Astrocyte (in vitro differentiated cells and primary cell): ENCODE results near the gene GALNT7. TPM values are rescaled to one million over a fixed set of nuclear protein-coding genes. Genes with fewer than 3 reads are reported as not detected.

ENCODE experiments used
- DNase-seq: peaks from one replicate; pipeline ENCODE4 v3.0.0-alpha.2; 2010; ENCODE audit warnings: low read depth
- FAIRE-seq: peaks from 2 replicates; lab custom pipeline; 2011; peaks lifted over from hg19 to GRCh38; lab: Jason Lieb, UNC
- H2AFZ ChIP-seq: 2 replicates; pipeline ENCODE4 v1.6.0; 2012; ENCODE audit warnings: low read depth, low read length, inconsistent platforms
- H3K27ac ChIP-seq: 2 replicates; pipeline ENCODE4 v1.5.1; 2011; ENCODE audit warnings: low read depth, low read length, inconsistent platforms
- H3K27me3 ChIP-seq: 2 replicates; pipeline ENCODE4 v1.6.0; 2011; ENCODE audit warnings: low read length, inconsistent platforms; ENCODE audit not compliant: insufficient read depth
- H3K36me3 ChIP-seq: 2 replicates; pipeline ENCODE4 v1.5.1; 2011; ENCODE audit warnings: low read length, inconsistent platforms; ENCODE audit not compliant: insufficient read depth
- H3K4me1 ChIP-seq: 2 replicates; pipeline ENCODE4 v1.5.1; 2011; ENCODE audit warnings: low read length, inconsistent platforms; ENCODE audit not compliant: insufficient read depth
- H3K4me2 ChIP-seq: 2 replicates; pipeline ENCODE4 v1.6.0; 2012; ENCODE audit warnings: low read length, inconsistent platforms
- H3K4me3 ChIP-seq: 2 replicates; pipeline ENCODE4 v1.5.1; 2011; ENCODE audit warnings: low read depth, mild to moderate bottlenecking, low read length, inconsistent platforms; ENCODE audit not compliant: insufficient read depth
- H3K79me2 ChIP-seq: 2 replicates; pipeline ENCODE4 v1.6.0; 2012; ENCODE audit warnings: mild to moderate bottlenecking, low read length, inconsistent platforms; ENCODE audit not compliant: insufficient read depth
- H3K9ac ChIP-seq: 2 replicates; pipeline ENCODE4 v1.6.0; 2012; ENCODE audit warnings: mild to moderate bottlenecking, low read length, inconsistent platforms
- H3K9me3 ChIP-seq: 2 replicates; pipeline ENCODE4 v1.5.1; 2012; ENCODE audit warnings: low read depth, mild to moderate bottlenecking, low read length, inconsistent platforms; ENCODE audit not compliant: insufficient read depth
- H4K20me1 ChIP-seq: 2 replicates; pipeline ENCODE4 v1.6.0; 2012; ENCODE audit warnings: low read length, inconsistent platforms; ENCODE audit not compliant: insufficient read depth
- H3K27ac Mint-ChIP-seq: one replicate; pipeline ENCODE4 v1.8.0; 2021; ENCODE audit warnings: mild to moderate bottlenecking, mixed read lengths; ENCODE audit not compliant: unreplicated experiment
- H3K27me3 Mint-ChIP-seq: one replicate; pipeline ENCODE4 v1.8.0; 2021; ENCODE audit warnings: low read depth, mixed read lengths; ENCODE audit not compliant: unreplicated experiment
- H3K36me3 Mint-ChIP-seq: one replicate; pipeline ENCODE4 v1.8.0; 2021; ENCODE audit warnings: low read depth, mixed read lengths; ENCODE audit not compliant: unreplicated experiment
- H3K4me1 Mint-ChIP-seq: one replicate; pipeline ENCODE4 v1.8.0; 2021; ENCODE audit warnings: low read depth, mixed read lengths; ENCODE audit not compliant: unreplicated experiment
- H3K4me3 Mint-ChIP-seq: one replicate; pipeline ENCODE4 v1.8.0; 2021; ENCODE audit warnings: mild to moderate bottlenecking, moderate library complexity, mixed read lengths; ENCODE audit not compliant: unreplicated experiment
- H3K9me3 Mint-ChIP-seq: one replicate; pipeline ENCODE4 v1.8.0; 2021; ENCODE audit warnings: mild to moderate bottlenecking, mixed read lengths; ENCODE audit not compliant: unreplicated experiment
- CTCF ChIP-seq: IDR thresholded peaks from 2 replicates; pipeline ENCODE4 v1.5.1; 2011; ENCODE audit warnings: low read depth, mild to moderate bottlenecking, inconsistent platforms, low read length, moderate library complexity; ENCODE audit not compliant: insufficient read depth
- EZH2 ChIP-seq: IDR thresholded peaks from 2 replicates; pipeline ENCODE4 v1.6.1; 2012; ENCODE audit warnings: mild to moderate bottlenecking, low read length, inconsistent platforms; ENCODE audit not compliant: insufficient read depth
- total RNA-seq: library from RNA; stranded (reverse); gene quantifications from 2 replicates; pipeline ENCODE4 v1.2.1, GENCODE V29; 2021

Gene GALNT7
- total RNA-seq, 1 donor from 2014 or later, result 97.6 TPM

GRCh38 chr4:173212379-173212778 is 43.8 kb downstream of the GALNT7 start:
- no peak overlapping the region for H3K27ac ChIP-seq
- peaks cover 12% of the 10 kb centered on the region for H3K79me2 ChIP-seq
- peaks cover 32% of the 10 kb centered on the region for H3K4me1 Mint-ChIP-seq
- DNase-seq (no peak), FAIRE-seq (no peak)
- H3K36me3 ChIP-seq, result no peaks in the 10 kb centered on the region
- no peaks in the 10 kb centered on the region for H3K27me3 ChIP-seq
- no peak overlapping the region for H3K27ac Mint-ChIP-seq
- peaks cover 28% of the 10 kb centered on the region for H3K4me1 ChIP-seq
- TF ChIP-seq CTCF (no peak), EZH2 (no peak)
- peaks cover 3% of the 10 kb centered on the region for H3K36me3 Mint-ChIP-seq
- no peaks in the 10 kb centered on the region for H3K9me3 Mint-ChIP-seq
- peak overlapping the region; percentile 13 for H3K4me2 ChIP-seq
- H3K4me3 Mint-ChIP-seq, result no peak overlapping the region
- H2AFZ ChIP-seq, result no peak overlapping the region
- H3K9me3 ChIP-seq, result no peaks in the 10 kb centered on the region
- no peak overlapping the region for H3K9ac ChIP-seq
- no peak overlapping the region for H3K4me3 ChIP-seq
- no peaks in the 10 kb centered on the region for H4K20me1 ChIP-seq
- no peaks in the 10 kb centered on the region for H3K27me3 Mint-ChIP-seq

- Mint-ChIP-seq H3K9me3 (no peaks in the 10 kb centered on the region), H3K4me1 (peaks cover 39% of the 10 kb centered on the region), H3K36me3 (peaks cover 3% of the 10 kb centered on the region), H3K4me3 (no peak overlapping the region), H3K27me3 (no peaks in the 10 kb centered on the region), H3K27ac (no peak overlapping the region)
- Histone ChIP-seq H2AFZ (no peak overlapping the region), H3K4me2 (no peak overlapping the region), H3K27ac (no peak overlapping the region), H3K4me3 (no peak overlapping the region), H3K9me3 (no peaks in the 10 kb centered on the region), H3K9ac (no peak overlapping the region), H3K27me3 (no peaks in the 10 kb centered on the region), H3K4me1 (peaks cover 37% of the 10 kb centered on the region), H4K20me1 (no peaks in the 10 kb centered on the region), H3K36me3 (no peaks in the 10 kb centered on the region), H3K79me2 (peaks cover 12% of the 10 kb centered on the region)
- no peak for FAIRE-seq
- TF ChIP-seq CTCF (no peak), EZH2 (no peak)
- DNase-seq, result no peak
These were observed 44.7 kb downstream of the GALNT7 start for GRCh38 chr4:173213296-173213695.

GRCh38 chr4:173214231-173214630 is 45.6 kb downstream of the GALNT7 start:
- peaks cover 45% of the 10 kb centered on the region for H3K4me1 Mint-ChIP-seq
- Histone ChIP-seq H3K4me1 (peaks cover 46% of the 10 kb centered on the region), H3K27ac (no peak overlapping the region), H3K9ac (no peak overlapping the region), H3K4me2 (peak overlapping the region; percentile 6), H3K36me3 (no peaks in the 10 kb centered on the region), H2AFZ (no peak overlapping the region), H3K9me3 (no peaks in the 10 kb centered on the region), H3K79me2 (peaks cover 9% of the 10 kb centered on the region), H3K27me3 (no peaks in the 10 kb centered on the region), H4K20me1 (peaks cover 4% of the 10 kb centered on the region), H3K4me3 (no peak overlapping the region)
- peak; percentile 26 for DNase-seq
- no peak for FAIRE-seq
- peaks cover 3% of the 10 kb centered on the region for H3K36me3 Mint-ChIP-seq
- no peak overlapping the region for H3K4me3 Mint-ChIP-seq
- TF ChIP-seq CTCF (no peak), EZH2 (no peak)
- no peaks in the 10 kb centered on the region for H3K27me3 Mint-ChIP-seq
- H3K27ac Mint-ChIP-seq, result no peak overlapping the region
- H3K9me3 Mint-ChIP-seq, result no peaks in the 10 kb centered on the region
